Heart left ventricle (tissue), 13 donors: ENCODE measurements around the gene SGK1.
A peak's percentile ranks its signal among the peaks of the same experiment; 100 is the strongest.

ENCODE experiments used
- POLR2A ChIP-seq, 2 donors: fragments of 450-650 bp; IDR thresholded peaks; one replicate each; pipeline ENCODE4 v1.6.1; 2017; ENCODE audit warnings: antibody characterized with exemption in 2 of 2, mild to moderate bottlenecking in 2 of 2, moderate library complexity in 2 of 2
- TF ChIP-seq, protein P1 (sequence below), 12 donors: fragments of 200-600 bp; sonication (generic) in 4 of 12; IDR thresholded peaks; one replicate each; pipeline versions ENCODE4 v1.5.0 to v1.8.0; 2018 to 2022; ENCODE audit warnings: antibody characterized with exemption in 12 of 12, mild to moderate bottlenecking in 5 of 12
- donor health status: ischemic (EF 13 %, LVEDD 7.1; RV severe dilation, severe dysfunction).
- donor health status: DM: no; HTN: yes; CAD: no.
- donor health status: DM: no; HTN: no; CAD: no.
- donor health status: ischemic (EF 25% LVEDD 6.9; RV normal size, moderate dysfunction).
- donor health status: ischemic (EF 25% LVEDD 5.7; RV mildly dilated, moderate dysfunction).
- donor health status: ischemic (EF 35%, LVEDD 5.7; RV mildly dilated, moderate dysfunction).
- donor health status: nonischemic (EF 11% LVEDD 7.7; RV severe dilation, severe dysfunction).
- donor health status: DM: yes; HTN: yes; CAD: no.
- donor health status: PGD.
- donor health status: ischemic (EF 29% LVEDD 5.4; RV normal size, mild dysfunction).
- donor health status: nonischemic (EF 23%, LVEDD 6.1; RV moderate dilation, normal function).

DNA sequence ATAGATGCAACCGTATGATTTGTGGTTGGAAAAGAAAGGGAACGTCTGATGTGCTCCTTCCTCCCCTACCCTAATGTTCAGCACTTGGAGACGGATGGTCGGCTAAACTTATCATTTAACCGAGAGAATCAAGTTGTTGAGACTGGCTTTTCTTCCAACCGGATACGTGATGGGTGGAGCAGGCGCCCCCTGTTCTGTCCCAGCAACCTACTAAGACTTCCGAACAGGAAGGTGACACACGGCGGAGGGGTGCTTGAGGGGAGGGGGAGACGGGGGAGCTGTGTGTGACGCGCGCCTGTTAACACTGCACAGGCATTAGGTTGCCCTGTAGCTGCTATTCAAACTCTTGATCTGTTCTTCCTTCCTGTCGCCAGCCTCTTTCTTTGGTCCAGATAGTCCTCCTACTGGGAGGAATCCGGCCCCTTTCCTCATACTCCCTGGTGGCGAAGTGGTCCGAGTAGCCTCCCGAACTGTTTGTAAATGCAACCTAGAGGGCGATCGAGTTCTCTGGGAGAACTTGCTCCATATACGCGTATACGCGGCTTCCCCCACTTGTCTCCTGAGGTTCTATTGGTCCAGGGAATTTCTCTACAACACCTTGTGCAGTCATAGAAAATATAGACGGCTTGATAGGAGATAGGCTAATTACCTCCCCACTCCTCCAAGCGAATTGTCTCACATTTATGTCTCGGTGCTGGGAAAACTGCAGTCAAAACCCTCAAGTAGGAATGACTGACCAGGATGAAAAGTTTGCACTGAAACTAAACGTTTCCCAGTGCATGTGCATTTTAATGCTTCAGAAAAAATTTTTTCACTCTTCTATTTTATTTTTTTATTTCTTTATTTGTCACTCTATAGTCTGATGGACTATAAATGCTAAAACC, 139.5 kb downstream of the SGK1 start:
- TF ChIP-seq, protein P1, sequence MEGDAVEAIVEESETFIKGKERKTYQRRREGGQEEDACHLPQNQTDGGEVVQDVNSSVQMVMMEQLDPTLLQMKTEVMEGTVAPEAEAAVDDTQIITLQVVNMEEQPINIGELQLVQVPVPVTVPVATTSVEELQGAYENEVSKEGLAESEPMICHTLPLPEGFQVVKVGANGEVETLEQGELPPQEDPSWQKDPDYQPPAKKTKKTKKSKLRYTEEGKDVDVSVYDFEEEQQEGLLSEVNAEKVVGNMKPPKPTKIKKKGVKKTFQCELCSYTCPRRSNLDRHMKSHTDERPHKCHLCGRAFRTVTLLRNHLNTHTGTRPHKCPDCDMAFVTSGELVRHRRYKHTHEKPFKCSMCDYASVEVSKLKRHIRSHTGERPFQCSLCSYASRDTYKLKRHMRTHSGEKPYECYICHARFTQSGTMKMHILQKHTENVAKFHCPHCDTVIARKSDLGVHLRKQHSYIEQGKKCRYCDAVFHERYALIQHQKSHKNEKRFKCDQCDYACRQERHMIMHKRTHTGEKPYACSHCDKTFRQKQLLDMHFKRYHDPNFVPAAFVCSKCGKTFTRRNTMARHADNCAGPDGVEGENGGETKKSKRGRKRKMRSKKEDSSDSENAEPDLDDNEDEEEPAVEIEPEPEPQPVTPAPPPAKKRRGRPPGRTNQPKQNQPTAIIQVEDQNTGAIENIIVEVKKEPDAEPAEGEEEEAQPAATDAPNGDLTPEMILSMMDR (IDR thresholded peaks at IDR 0.05), result peak; percentile 64 to 90 (median 84)
- no peak for TF ChIP-seq POLR2A (IDR thresholded peaks at IDR 0.05)
